IMR-90 (cell line): ENCODE measurements around the gene PRR18.

Source experiments
- BHLHE40 ChIP-seq: fragments of 150-350 bp; IDR thresholded peaks from 2 replicates; pipeline ENCODE4 v1.6.1; 2016; ENCODE audit warnings: mild to moderate bottlenecking, low read depth, low read length
- CEBPB ChIP-seq: IDR thresholded peaks from 2 replicates; pipeline ENCODE4 v1.6.1; 2012; ENCODE audit warnings: low read depth, low read length, improper control_type of control experiment
- CHD1 ChIP-seq: IDR thresholded peaks from 2 replicates; pipeline ENCODE4 v1.6.1; 2012; ENCODE audit warnings: low read depth, low read length, improper control_type of control experiment
- CTCF ChIP-seq: conservative IDR thresholded peaks from 2 replicates; pipeline ENCODE4 v1.5.1; 2012; ENCODE audit warnings: mild to moderate bottlenecking, low read depth, low read length, improper control_type of control experiment

- TF ChIP-seq CTCF (no peak), CHD1 (no peak), BHLHE40 (no peak), CEBPB (no peak)
Observed at GRCh38 chr6:166323395-166323794, 15.2 kb upstream of the PRR18 start.
